Fibroblast of lung (primary cell): ENCODE measurements around the gene TJP1. TPM values are rescaled to one million over a fixed set of nuclear protein-coding genes. Genes with fewer than 3 reads are reported as not detected.

ENCODE experiments used
- DNase-seq, 2 donors: peaks; one replicate each; pipeline versions ENCODE4 v3.0.0 to v3.0.0-alpha.2; 2010; ENCODE audit warnings: low read depth in 2 of 2
- H2AFZ ChIP-seq: 2 replicates; pipeline ENCODE4 v1.5.1; 2012; ENCODE audit warnings: low read length, control low read depth, inconsistent platforms
- H3K27ac ChIP-seq: 2 replicates; pipeline ENCODE4 v1.5.1; 2011; ENCODE audit warnings: low read length, control low read depth; ENCODE audit not compliant: insufficient read depth
- H3K27me3 ChIP-seq: 2 replicates; pipeline ENCODE4 v1.5.1; 2011; ENCODE audit warnings: mild to moderate bottlenecking, low read length; ENCODE audit not compliant: control insufficient read depth, insufficient read depth
- H3K36me3 ChIP-seq: 2 replicates; pipeline ENCODE4 v1.5.1; 2011; ENCODE audit warnings: low read length; ENCODE audit not compliant: control insufficient read depth, insufficient read depth
- H3K4me1 ChIP-seq: 2 replicates; pipeline ENCODE4 v1.5.1; 2011; ENCODE audit warnings: low read length; ENCODE audit not compliant: control insufficient read depth, insufficient read depth; ENCODE audit errors: extremely low read depth
- H3K4me2 ChIP-seq: 2 replicates; pipeline ENCODE4 v1.5.1; 2011; ENCODE audit warnings: low read length, control low read depth; ENCODE audit not compliant: insufficient read depth; ENCODE audit errors: extremely low read depth
- H3K4me3 ChIP-seq, 4 experiments: fragments of 200-600 bp in 1 of 4; sonication (generic) in 1 of 4; replicated peaks in 1 of 4; 2 replicates each; pipeline ENCODE4 v1.5.1; 2011 to 2016; ENCODE audit warnings: low read length in 4 of 4, low read depth in 3 of 4, mild to moderate bottlenecking in 3 of 4, control low read depth in 2 of 4, inconsistent platforms in 1 of 4, mixed read lengths in 1 of 4; ENCODE audit not compliant: insufficient read depth in 1 of 4; ENCODE audit errors: control extremely low read depth in 1 of 4
- H3K79me2 ChIP-seq: 2 replicates; pipeline ENCODE4 v1.5.1; 2012; ENCODE audit warnings: mild to moderate bottlenecking, low read length, inconsistent platforms; ENCODE audit not compliant: control insufficient read depth, insufficient read depth
- H3K9ac ChIP-seq: 2 replicates; pipeline ENCODE4 v1.5.1; 2011; ENCODE audit warnings: mild to moderate bottlenecking, low read length, control low read depth; ENCODE audit not compliant: insufficient read depth
- H3K9me3 ChIP-seq: 2 replicates; pipeline ENCODE4 v1.5.1; 2012; ENCODE audit warnings: low read depth, low read length; ENCODE audit not compliant: control insufficient read depth, insufficient read depth
- H4K20me1 ChIP-seq: 2 replicates; pipeline ENCODE4 v1.5.1; 2011; ENCODE audit warnings: low read length; ENCODE audit not compliant: control insufficient read depth, insufficient read depth; ENCODE audit errors: extremely low read depth
- CTCF ChIP-seq, 2 donors: IDR thresholded peaks in 1 of 2; conservative IDR thresholded peaks in 1 of 2; 1 replicate in 1 of 2; 2 replicates in 1 of 2; pipeline ENCODE4 v1.5.1; 2011 to 2012; ENCODE audit warnings: low read length in 2 of 2, control low read depth in 1 of 2, inconsistent platforms in 1 of 2, low read depth in 1 of 2, mild to moderate bottlenecking in 1 of 2
- EZH2 ChIP-seq: IDR thresholded peaks from 2 replicates; pipeline ENCODE4 v1.5.1; 2012; ENCODE audit warnings: low read length, control low read depth, mild to moderate bottlenecking; ENCODE audit errors: missing control alignments
- polyA plus RNA-seq, 2 donors: library from polyadenylated mRNA; depleted of rRNA in 1 of 2; stranded (reverse) in 1 of 2; unstranded in 1 of 2; fragments of >200 nt; gene quantifications; 2 replicates each; pipeline ENCODE4 v1.2.1, GENCODE V29; 2011 to 2012; ENCODE audit warnings: missing spikeins in 1 of 2
- total RNA-seq: library from RNA; depleted of rRNA; stranded (reverse); fragments of >200 nt; gene quantifications from 2 replicates; pipeline ENCODE4 v1.2.1, GENCODE V29; 2014

TJP1 gene
- total and polyA plus RNA-seq, 2 donors (not counting 1 experiment from before 2014, with no cell fraction given): 53.7 to 110 TPM

GRCh38 chr15:29863438-29863837, 41.2 kb upstream of the TJP1 start:
- Histone ChIP-seq H4K20me1 (no peaks in the 10 kb centered on the region), H3K27ac (no peak overlapping the region), H3K9ac (no peak overlapping the region), H3K79me2 (no peaks in the 10 kb centered on the region), H3K27me3 (no peaks in the 10 kb centered on the region), H2AFZ (no peak overlapping the region), H3K4me3 (no peak overlapping the region), H3K4me1 (peaks cover 2% of the 10 kb centered on the region), H3K4me2 (no peak overlapping the region), H3K36me3 (no peaks in the 10 kb centered on the region), H3K9me3 (no peaks in the 10 kb centered on the region)
- DNase-seq: no peak
- no peak for TF ChIP-seq CTCF (conservative IDR thresholded peaks at IDR 0.05 in 1 of 2, IDR thresholded peaks at IDR 0.05 in 1 of 2; ENCODE audit: low read depth in 1 of 2, low read length in 2 of 2)
- TF ChIP-seq EZH2: no peak

- H3K4me2 ChIP-seq: no peak overlapping the region
- H3K27ac ChIP-seq: no peak overlapping the region
- H3K9ac ChIP-seq: no peak overlapping the region
- no peaks in the 10 kb centered on the region for H3K27me3 ChIP-seq
- no peaks in the 10 kb centered on the region for H3K79me2 ChIP-seq
- peaks cover 2% of the 10 kb centered on the region for H3K4me1 ChIP-seq
- TF ChIP-seq CTCF (conservative IDR thresholded peaks at IDR 0.05 in 1 of 2, IDR thresholded peaks at IDR 0.05 in 1 of 2; ENCODE audit: low read depth in 1 of 2, low read length in 2 of 2): no peak
- TF ChIP-seq EZH2: no peak
- no peak for DNase-seq
- no peak overlapping the region for H2AFZ ChIP-seq
- H4K20me1 ChIP-seq: no peaks in the 10 kb centered on the region
- no peak overlapping the region for H3K4me3 ChIP-seq
- H3K36me3 ChIP-seq: no peaks in the 10 kb centered on the region
- no peaks in the 10 kb centered on the region for H3K9me3 ChIP-seq
These were observed 40.0 kb upstream of the TJP1 start for GRCh38 chr15:29862271-29862670.

- no peaks in the 10 kb centered on the region for H3K27me3 ChIP-seq
- H3K27ac ChIP-seq: no peak overlapping the region
- no peaks in the 10 kb centered on the region for H3K36me3 ChIP-seq
- no peaks in the 10 kb centered on the region for H3K9me3 ChIP-seq
- no peaks in the 10 kb centered on the region for H3K79me2 ChIP-seq
- no peak overlapping the region for H3K4me2 ChIP-seq
- H4K20me1 ChIP-seq: no peaks in the 10 kb centered on the region
- TF ChIP-seq EZH2: no peak
- no peak for TF ChIP-seq CTCF (conservative IDR thresholded peaks at IDR 0.05 in 1 of 2, IDR thresholded peaks at IDR 0.05 in 1 of 2; ENCODE audit: low read depth in 1 of 2, low read length in 2 of 2)
- peak in 1 of 2 donors; percentile 53 for DNase-seq
- H3K4me1 ChIP-seq: peaks cover 2% of the 10 kb centered on the region
- H3K4me3 ChIP-seq: no peak overlapping the region
- H2AFZ ChIP-seq: no peak overlapping the region
- no peak overlapping the region for H3K9ac ChIP-seq
These were observed 38.6 kb upstream of the TJP1 start for GRCh38 chr15:29860872-29861271.
